Fibroblast of the aortic adventitia (primary cell): ENCODE results near the gene ZNF593. TPM values are rescaled to one million over a fixed set of nuclear protein-coding genes. Genes with fewer than 3 reads are reported as not detected.

Experiments
- DNase-seq: peaks from one replicate; pipeline ENCODE4 v3.0.0-alpha.2; 2010; ENCODE audit warnings: low read depth
- H3K4me3 ChIP-seq: 2 replicates; pipeline ENCODE4 v1.5.1; 2011; ENCODE audit warnings: low read depth, mild to moderate bottlenecking, control low read depth, low read length, moderate library complexity
- CTCF ChIP-seq: IDR thresholded peaks from 2 replicates; pipeline ENCODE4 v1.5.1; 2011; ENCODE audit warnings: mild to moderate bottlenecking, low read length, control low read depth, inconsistent platforms; ENCODE audit not compliant: insufficient read depth
- total RNA-seq: library from RNA; depleted of rRNA; stranded (reverse); fragments of >200 nt; gene quantifications from 2 replicates; pipeline ENCODE4 v1.2.3, GENCODE V29; 2012; ENCODE audit warnings: low replicate concordance

ZNF593 gene
- total RNA-seq, 1 donor, result 19.4 TPM

GRCh38 chr1:26212726-26213125, 43.0 kb downstream of the ZNF593 start:
- no peak for TF ChIP-seq CTCF
- DNase-seq, result no peak
- no peak overlapping the region for H3K4me3 ChIP-seq

GRCh38 chr1:26213335-26213905, 43.7 kb downstream of the ZNF593 start:
- DNase-seq, result no peak
- no peak for TF ChIP-seq CTCF
- H3K4me3 ChIP-seq, result no peak overlapping the region

DNA sequence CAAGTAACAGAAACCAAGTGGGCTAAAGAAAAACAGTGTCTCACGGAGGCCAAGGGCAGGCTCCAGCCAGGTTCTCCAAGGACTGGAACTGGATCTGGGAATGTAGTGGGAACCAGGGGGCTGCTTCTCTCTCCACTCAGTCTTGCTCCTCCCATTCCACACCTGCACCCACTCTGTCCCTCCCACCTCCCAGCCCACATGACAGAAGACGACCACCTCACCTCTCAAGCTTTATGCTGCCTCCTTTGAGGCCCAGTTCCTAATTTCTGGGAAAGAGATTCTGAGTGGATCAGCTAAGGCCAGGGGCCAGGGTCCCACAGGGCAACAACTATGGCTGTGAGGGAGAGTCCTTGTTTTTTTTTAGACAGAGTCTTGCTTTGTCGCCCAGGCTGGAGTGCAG, 45.5 kb downstream of the ZNF593 start:
- no peak for DNase-seq
- no peak for TF ChIP-seq CTCF
- no peak overlapping the region for H3K4me3 ChIP-seq

GRCh38 chr1:26218906-26219494, 49.3 kb downstream of the ZNF593 start:
- TF ChIP-seq CTCF, result no peak
- no peak for DNase-seq
- H3K4me3 ChIP-seq, result no peak overlapping the region

Other genes with a start within 250 kb of the ZNF593 start
- 8.7 and 9.8 TPM in 2 replicates for gene PAFAH2, start 171.8 kb upstream of the ZNF593 start, total RNA-seq
- gene EXTL1, start 148.1 kb upstream of the ZNF593 start, total RNA-seq, result 0.18 and 0.74 TPM in 2 replicates
- not detected in 2 replicates for gene SLC30A2, start 123.8 kb upstream of the ZNF593 start, total RNA-seq
- gene TRIM63, start 102.3 kb upstream of the ZNF593 start, total RNA-seq, result 0.09 and 1.5 TPM in 2 replicates
- gene PDIK1L, start 58.1 kb upstream of the ZNF593 start, total RNA-seq, result 5.5 and 10.1 TPM in 2 replicates
- not detected in 2 replicates for gene FAM110D, start 10.8 kb upstream of the ZNF593 start, total RNA-seq
- gene C1orf232, start 945 bp upstream of the ZNF593 start, total RNA-seq, result not detected in 2 replicates
- not detected in 2 replicates for gene ZNF593OS, start 1.9 kb downstream of the ZNF593 start, total RNA-seq
- gene CNKSR1, start 7.6 kb downstream of the ZNF593 start, total RNA-seq, result 0.27 TPM in 1 of 2 replicates, not detected in the other
- not detected in 2 replicates for gene CATSPER4, start 20.7 kb downstream of the ZNF593 start, total RNA-seq
- 5.6 and 12.9 TPM in 2 replicates for gene CEP85, start 64.3 kb downstream of the ZNF593 start, total RNA-seq
- gene SH3BGRL3, start 110.2 kb downstream of the ZNF593 start, total RNA-seq, result 18.1 and 114 TPM in 2 replicates
- gene UBXN11, start 136.7 kb downstream of the ZNF593 start, total RNA-seq, result 5.2 and 8.9 TPM in 2 replicates
- gene CD52, start 148.1 kb downstream of the ZNF593 start, total RNA-seq, result not detected in 2 replicates
- gene CRYBG2, start 184.2 kb downstream of the ZNF593 start, total RNA-seq, result not detected in 2 replicates
- not detected in 2 replicates for gene ZNF683, start 202.8 kb downstream of the ZNF593 start, total RNA-seq
- gene LIN28A, start 240.9 kb downstream of the ZNF593 start, total RNA-seq, result not detected in 2 replicates